Measurements from ENCODE around the gene TCL1A. TPM values are rescaled to one million over a fixed set of nuclear protein-coding genes. Genes with fewer than 3 reads are reported as not detected.

TCL1A gene
- total RNA-seq, 1 experiment from 2014 or later: not detected

GRCh38 chr14:95707327-95707726 lies 6.6 kb downstream of the TCL1A start:
- Histone ChIP-seq H2AFZ (ENCODE audit: low read length) (no peak overlapping the region), H3K56ac (ENCODE audit: insufficient read length, low read depth, low read length) (no peak overlapping the region), H3K79me2 (ENCODE audit: insufficient read depth, low read length) (no peaks in the 10 kb centered on the region), H4K5ac (ENCODE audit: insufficient read length, low read depth, low read length) (no peak overlapping the region), H3K9ac (ENCODE audit: extremely low read depth, insufficient read length, low read length) (no peak overlapping the region), H3K9me3 (ENCODE audit: control insufficient read depth, low read depth, low read length) (no peaks in the 10 kb centered on the region), H3K4me2 (ENCODE audit: insufficient read depth, insufficient read length, low read length) (no peak overlapping the region), H2BK15ac (ENCODE audit: low read depth, low read length) (no peak overlapping the region), H2BK120ac (ENCODE audit: low read depth, low read length, poor library complexity, severe bottlenecking) (no peak overlapping the region), H3K23ac (ENCODE audit: insufficient read length, low read depth, low read length) (no peak overlapping the region), H3K14ac (ENCODE audit: insufficient read depth, low read length) (no peak overlapping the region), H2BK12ac (ENCODE audit: insufficient read length, low read depth, low read length) (no peak overlapping the region), H3K18ac (ENCODE audit: insufficient read length, low read depth, low read length) (no peak overlapping the region), H4K20me1 (ENCODE audit: control insufficient read depth, insufficient read depth, insufficient read length) (no peaks in the 10 kb centered on the region), H3K27ac (ENCODE audit: insufficient read length, low read depth, low read length) (no peak overlapping the region), H2BK5ac (ENCODE audit: insufficient read length, low read length) (no peak overlapping the region), H4K91ac (ENCODE audit: insufficient read length, low read depth, low read length) (no peak overlapping the region), H3K79me1 (ENCODE audit: insufficient read depth, low read depth, low read length, poor library complexity, severe bottlenecking) (no peaks in the 10 kb centered on the region), H2BK20ac (ENCODE audit: low read depth, low read length, poor library complexity, severe bottlenecking) (no peak overlapping the region), H3K4ac (ENCODE audit: low read depth, low read length) (no peak overlapping the region), H3K4me1 (ENCODE audit: insufficient read depth, low read length) (peaks cover 8% of the 10 kb centered on the region; the same call in 1 of the 2 replicates), H3T11ph (ENCODE audit: low read length) (no peak overlapping the region), H3K27me3 (ENCODE audit: insufficient read depth, low read length) (peaks cover 14% of the 10 kb centered on the region), H3K23me2 (ENCODE audit: insufficient read length, low read depth, low read length, poor library complexity, severe bottlenecking) (peaks cover 2% of the 10 kb centered on the region), H4K8ac (replicated peaks; ENCODE audit: insufficient read length, low read depth, low read length) (no peak overlapping the region), H2AK5ac (ENCODE audit: insufficient read length, low read length) (no peak overlapping the region)
- Mint-ChIP-seq H3K4me1 (peaks cover 26 to 27% of the 10 kb centered on the region in 2 experiments), H3K9me3 (peaks cover 0 to 3% of the 10 kb centered on the region in 2 experiments; a peak in 1 of 5 replicates), H3K27me3 (ENCODE audit: low read depth) (peaks cover 93% of the 10 kb centered on the region), H3K36me3 (ENCODE audit: insufficient read depth in 1 of 3, low read depth in 3 of 3) (no peaks in the 10 kb centered on the region), H3K27ac (no peak overlapping the region; a peak in 1 of 7 replicates), H3K4me3 (no peak overlapping the region)
- TF ChIP-seq, protein P1, sequence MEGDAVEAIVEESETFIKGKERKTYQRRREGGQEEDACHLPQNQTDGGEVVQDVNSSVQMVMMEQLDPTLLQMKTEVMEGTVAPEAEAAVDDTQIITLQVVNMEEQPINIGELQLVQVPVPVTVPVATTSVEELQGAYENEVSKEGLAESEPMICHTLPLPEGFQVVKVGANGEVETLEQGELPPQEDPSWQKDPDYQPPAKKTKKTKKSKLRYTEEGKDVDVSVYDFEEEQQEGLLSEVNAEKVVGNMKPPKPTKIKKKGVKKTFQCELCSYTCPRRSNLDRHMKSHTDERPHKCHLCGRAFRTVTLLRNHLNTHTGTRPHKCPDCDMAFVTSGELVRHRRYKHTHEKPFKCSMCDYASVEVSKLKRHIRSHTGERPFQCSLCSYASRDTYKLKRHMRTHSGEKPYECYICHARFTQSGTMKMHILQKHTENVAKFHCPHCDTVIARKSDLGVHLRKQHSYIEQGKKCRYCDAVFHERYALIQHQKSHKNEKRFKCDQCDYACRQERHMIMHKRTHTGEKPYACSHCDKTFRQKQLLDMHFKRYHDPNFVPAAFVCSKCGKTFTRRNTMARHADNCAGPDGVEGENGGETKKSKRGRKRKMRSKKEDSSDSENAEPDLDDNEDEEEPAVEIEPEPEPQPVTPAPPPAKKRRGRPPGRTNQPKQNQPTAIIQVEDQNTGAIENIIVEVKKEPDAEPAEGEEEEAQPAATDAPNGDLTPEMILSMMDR (conservative IDR thresholded peaks at IDR 0.05): no peak
- DNase-seq: no peak
- no CpG with 5 or more reads among the region's 5 CpGs for WGBS (ENCODE audit: extremely low coverage, insufficient read length, low lambda C conversion rate)

All from H9 (cell line).